ENCODE measurements around the gene NAA35. TPM values are rescaled to one million over a fixed set of nuclear protein-coding genes. Genes with fewer than 3 reads are reported as not detected.

The NAA35 gene
- total RNA-seq, 1 experiment from 2014 or later: 33.6 TPM

DNA sequence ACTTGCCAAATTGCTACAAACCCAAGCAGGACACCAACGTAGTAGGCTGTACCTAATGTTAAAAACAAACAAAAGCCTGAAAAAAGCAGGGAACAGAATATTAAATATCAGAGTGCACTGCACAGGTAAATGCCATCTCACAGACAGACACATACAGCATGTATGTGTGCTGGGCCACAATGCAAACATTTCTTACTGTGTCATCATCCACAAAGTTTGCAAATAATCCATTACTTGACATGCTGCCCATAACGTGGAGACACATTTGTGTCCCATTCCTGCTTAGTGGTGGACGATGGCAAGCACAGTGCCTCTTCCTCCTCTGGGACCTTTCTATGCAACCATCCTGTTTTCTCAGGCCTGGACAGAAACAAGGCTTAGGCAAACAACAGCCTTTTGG, 113.7 kb downstream of the NAA35 start:
- no peaks in the 10 kb centered on the region for H3K36me3 ChIP-seq (ENCODE audit: low read depth)
- no peak overlapping the region for H3K27ac ChIP-seq
- H3K9me3 ChIP-seq (ENCODE audit: insufficient read depth, low read depth): no peaks in the 10 kb centered on the region
- no peak overlapping the region for H3K4me3 ChIP-seq
- H3K79me2 ChIP-seq (ENCODE audit: low read depth): no peaks in the 10 kb centered on the region; the same call in 1 of the 2 replicates
- H3K4me1 ChIP-seq (replicated peaks; ENCODE audit: insufficient read depth): no peaks in the 10 kb centered on the region
- TF ChIP-seq, protein P1, sequence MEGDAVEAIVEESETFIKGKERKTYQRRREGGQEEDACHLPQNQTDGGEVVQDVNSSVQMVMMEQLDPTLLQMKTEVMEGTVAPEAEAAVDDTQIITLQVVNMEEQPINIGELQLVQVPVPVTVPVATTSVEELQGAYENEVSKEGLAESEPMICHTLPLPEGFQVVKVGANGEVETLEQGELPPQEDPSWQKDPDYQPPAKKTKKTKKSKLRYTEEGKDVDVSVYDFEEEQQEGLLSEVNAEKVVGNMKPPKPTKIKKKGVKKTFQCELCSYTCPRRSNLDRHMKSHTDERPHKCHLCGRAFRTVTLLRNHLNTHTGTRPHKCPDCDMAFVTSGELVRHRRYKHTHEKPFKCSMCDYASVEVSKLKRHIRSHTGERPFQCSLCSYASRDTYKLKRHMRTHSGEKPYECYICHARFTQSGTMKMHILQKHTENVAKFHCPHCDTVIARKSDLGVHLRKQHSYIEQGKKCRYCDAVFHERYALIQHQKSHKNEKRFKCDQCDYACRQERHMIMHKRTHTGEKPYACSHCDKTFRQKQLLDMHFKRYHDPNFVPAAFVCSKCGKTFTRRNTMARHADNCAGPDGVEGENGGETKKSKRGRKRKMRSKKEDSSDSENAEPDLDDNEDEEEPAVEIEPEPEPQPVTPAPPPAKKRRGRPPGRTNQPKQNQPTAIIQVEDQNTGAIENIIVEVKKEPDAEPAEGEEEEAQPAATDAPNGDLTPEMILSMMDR (conservative IDR thresholded peaks at IDR 0.05): no peak
- no peak for TF ChIP-seq EZH2 (IDR thresholded peaks at IDR 0.05; ENCODE audit: low read depth)
- intact Hi-C loops (cut with micrococcal nuclease; ENCODE audit: unreplicated experiment): no loop called here
- POLR2A ChIA-PET (ENCODE audit: unreplicated experiment): no interaction called here
- peaks cover 4% of the 10 kb centered on the region; the same call in 1 of the 2 replicates for H4K20me1 ChIP-seq (ENCODE audit: insufficient read depth)
- no peaks in the 10 kb centered on the region for H3K9me2 ChIP-seq (ENCODE audit: insufficient read depth)
- BruUV-seq (replicated peaks): no TSS peak
- no peak for DNase-seq
- no peaks in the 10 kb centered on the region for H3K27me3 ChIP-seq (ENCODE audit: insufficient read depth, low read depth)
- no peak overlapping the region for H3K4me2 ChIP-seq
- H2AFZ ChIP-seq: no peak overlapping the region
- CTCF ChIA-PET: no interaction called here
- no peaks in the 10 kb centered on the region for H3F3A ChIP-seq (ENCODE audit: insufficient read depth, low read depth)

DNA sequence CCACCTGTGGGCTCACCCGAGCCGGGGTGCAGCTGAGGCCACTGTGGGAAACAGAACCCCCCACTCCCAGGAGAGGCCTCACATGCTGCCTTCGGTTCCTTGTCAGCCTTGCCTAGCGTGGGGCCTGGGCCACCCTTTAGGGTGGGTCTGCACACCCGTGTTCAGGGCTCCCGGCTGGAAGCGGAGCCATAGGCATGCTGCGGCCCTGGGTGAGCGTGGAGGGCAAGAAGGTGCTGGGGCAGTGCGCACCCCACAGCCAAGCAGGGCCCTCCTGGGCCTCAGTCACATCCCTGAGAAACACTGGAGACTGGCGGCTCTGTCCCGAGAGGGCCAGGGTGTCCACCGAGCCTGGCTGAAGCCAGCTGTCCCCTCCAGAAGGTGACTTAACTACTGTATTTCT, 116.5 kb downstream of the NAA35 start:
- H4K20me1 ChIP-seq (ENCODE audit: insufficient read depth): peaks cover 4% of the 10 kb centered on the region; the same call in 1 of the 2 replicates
- no peak for DNase-seq
- TF ChIP-seq EZH2 (IDR thresholded peaks at IDR 0.05; ENCODE audit: low read depth): no peak
- TF ChIP-seq, protein P1 (conservative IDR thresholded peaks at IDR 0.05): no peak
- intact Hi-C loops (cut with micrococcal nuclease; ENCODE audit: unreplicated experiment): no loop called here
- H3K79me2 ChIP-seq (ENCODE audit: low read depth): no peaks in the 10 kb centered on the region; the same call in 1 of the 2 replicates
- H3K4me3 ChIP-seq: no peak overlapping the region
- no peaks in the 10 kb centered on the region for H3K36me3 ChIP-seq (ENCODE audit: low read depth)
- no peaks in the 10 kb centered on the region for H3K27me3 ChIP-seq (ENCODE audit: insufficient read depth, low read depth)
- no peaks in the 10 kb centered on the region for H3K9me2 ChIP-seq (ENCODE audit: insufficient read depth)
- H3F3A ChIP-seq (ENCODE audit: insufficient read depth, low read depth): no peaks in the 10 kb centered on the region
- ChIA-PET CTCF (interaction anchor here (0.6 kb wide), 1 partner anchor 145 kb away, joined by 3 read pairs; no protein-coding TSS in a partner anchor), POLR2A (ENCODE audit: unreplicated experiment) (no interaction called here)
- H3K9me3 ChIP-seq (ENCODE audit: insufficient read depth, low read depth): no peaks in the 10 kb centered on the region
- no peaks in the 10 kb centered on the region for H3K4me1 ChIP-seq (replicated peaks; ENCODE audit: insufficient read depth)
- BruUV-seq (replicated peaks): no TSS peak
- no peak overlapping the region for H3K27ac ChIP-seq
- H3K4me2 ChIP-seq: no peak overlapping the region
- H2AFZ ChIP-seq: no peak overlapping the region

DNA sequence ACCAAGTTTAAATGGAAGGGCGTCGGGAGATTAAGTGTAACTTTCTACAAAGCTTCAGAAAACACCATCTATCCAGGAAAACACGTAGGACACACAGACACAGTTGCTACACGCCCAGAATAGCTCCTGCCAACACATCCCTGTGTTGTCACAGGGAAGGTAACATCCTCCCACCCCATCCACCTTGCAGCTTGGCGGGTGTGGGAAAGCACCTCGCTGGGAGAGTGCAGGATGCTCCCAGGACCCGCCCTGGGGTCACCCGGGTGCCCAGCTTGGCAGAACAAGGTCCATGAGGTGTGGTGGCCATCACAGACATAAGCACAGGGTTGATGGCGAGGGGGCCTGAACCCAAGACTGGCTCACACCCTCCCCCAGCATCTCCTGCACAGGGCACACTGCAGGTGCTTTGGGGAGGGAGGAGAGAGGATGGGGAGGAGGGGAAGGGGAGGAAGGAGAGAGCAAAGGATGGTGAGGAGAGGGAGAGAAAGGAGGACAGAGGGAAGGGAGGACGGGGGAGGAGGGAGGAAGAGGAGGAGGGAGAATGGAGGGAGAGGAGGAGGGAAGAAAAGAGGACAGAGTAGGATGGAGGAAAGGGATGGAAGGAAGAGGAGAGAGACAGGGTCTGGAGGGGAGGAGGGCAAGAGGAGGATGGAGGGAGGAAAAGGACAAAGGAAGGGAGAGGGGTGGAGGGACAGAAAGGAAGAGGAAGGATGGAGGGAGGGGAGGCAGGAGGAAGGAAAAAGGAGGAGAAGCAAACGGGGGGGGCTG, 121.2 kb downstream of the NAA35 start:
- TF ChIP-seq, protein P1 (conservative IDR thresholded peaks at IDR 0.05): no peak
- no peak for TF ChIP-seq EZH2 (IDR thresholded peaks at IDR 0.05; ENCODE audit: low read depth)
- no peaks in the 10 kb centered on the region for H3K9me3 ChIP-seq (ENCODE audit: insufficient read depth, low read depth)
- no peaks in the 10 kb centered on the region for H3F3A ChIP-seq (ENCODE audit: insufficient read depth, low read depth)
- no peaks in the 10 kb centered on the region for H3K4me1 ChIP-seq (replicated peaks; ENCODE audit: insufficient read depth)
- H3K79me2 ChIP-seq (ENCODE audit: low read depth): no peaks in the 10 kb centered on the region
- no peak for DNase-seq
- H3K4me2 ChIP-seq: no peak overlapping the region
- no peaks in the 10 kb centered on the region for H3K27me3 ChIP-seq (ENCODE audit: insufficient read depth, low read depth)
- ChIA-PET POLR2A (ENCODE audit: unreplicated experiment) (no interaction called here), CTCF (no interaction called here)
- BruUV-seq (replicated peaks): no TSS peak
- H3K9me2 ChIP-seq (ENCODE audit: insufficient read depth): no peaks in the 10 kb centered on the region
- no peaks in the 10 kb centered on the region for H3K36me3 ChIP-seq (ENCODE audit: low read depth)
- no peak overlapping the region for H3K4me3 ChIP-seq
- intact Hi-C loops (cut with micrococcal nuclease; ENCODE audit: unreplicated experiment): no loop called here
- no peak overlapping the region for H3K27ac ChIP-seq
- no peaks in the 10 kb centered on the region for H4K20me1 ChIP-seq (ENCODE audit: insufficient read depth)
- no peak overlapping the region for H2AFZ ChIP-seq
